ENCODE data around the gene MLXIPL.

MLXIPL gene

DNA sequence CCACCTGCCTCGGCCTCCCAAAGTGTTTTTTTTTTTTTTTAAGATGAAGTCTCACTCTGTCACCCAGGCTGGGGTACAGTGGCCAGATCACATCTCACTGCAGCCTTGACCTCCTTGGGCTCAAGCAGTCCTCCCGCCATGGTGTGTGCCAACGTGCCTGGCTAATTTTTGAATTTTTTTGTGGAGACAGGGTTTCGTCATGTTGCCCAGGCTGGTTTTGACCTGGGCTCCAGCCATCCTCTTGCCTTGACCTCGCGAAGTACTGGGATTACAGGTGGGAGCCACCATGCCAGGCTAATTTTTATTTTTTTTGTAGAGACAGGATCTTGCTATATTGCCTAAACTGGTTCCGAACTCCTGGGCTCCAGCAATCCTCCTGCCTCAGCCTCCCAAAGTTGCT, 9.0 kb upstream of the MLXIPL start:
- TF ChIP-seq, protein P1, sequence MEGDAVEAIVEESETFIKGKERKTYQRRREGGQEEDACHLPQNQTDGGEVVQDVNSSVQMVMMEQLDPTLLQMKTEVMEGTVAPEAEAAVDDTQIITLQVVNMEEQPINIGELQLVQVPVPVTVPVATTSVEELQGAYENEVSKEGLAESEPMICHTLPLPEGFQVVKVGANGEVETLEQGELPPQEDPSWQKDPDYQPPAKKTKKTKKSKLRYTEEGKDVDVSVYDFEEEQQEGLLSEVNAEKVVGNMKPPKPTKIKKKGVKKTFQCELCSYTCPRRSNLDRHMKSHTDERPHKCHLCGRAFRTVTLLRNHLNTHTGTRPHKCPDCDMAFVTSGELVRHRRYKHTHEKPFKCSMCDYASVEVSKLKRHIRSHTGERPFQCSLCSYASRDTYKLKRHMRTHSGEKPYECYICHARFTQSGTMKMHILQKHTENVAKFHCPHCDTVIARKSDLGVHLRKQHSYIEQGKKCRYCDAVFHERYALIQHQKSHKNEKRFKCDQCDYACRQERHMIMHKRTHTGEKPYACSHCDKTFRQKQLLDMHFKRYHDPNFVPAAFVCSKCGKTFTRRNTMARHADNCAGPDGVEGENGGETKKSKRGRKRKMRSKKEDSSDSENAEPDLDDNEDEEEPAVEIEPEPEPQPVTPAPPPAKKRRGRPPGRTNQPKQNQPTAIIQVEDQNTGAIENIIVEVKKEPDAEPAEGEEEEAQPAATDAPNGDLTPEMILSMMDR (conservative IDR thresholded peaks at IDR 0.05; ENCODE audit: low read depth): no peak
- ChIA-PET CTCF (no interaction called here), POLR2A (ENCODE audit: low non-redundant PET) (no interaction called here)
- no peak for DNase-seq (ENCODE audit: low spot score)
- no peak overlapping the region for H3K27ac ChIP-seq

DNA sequence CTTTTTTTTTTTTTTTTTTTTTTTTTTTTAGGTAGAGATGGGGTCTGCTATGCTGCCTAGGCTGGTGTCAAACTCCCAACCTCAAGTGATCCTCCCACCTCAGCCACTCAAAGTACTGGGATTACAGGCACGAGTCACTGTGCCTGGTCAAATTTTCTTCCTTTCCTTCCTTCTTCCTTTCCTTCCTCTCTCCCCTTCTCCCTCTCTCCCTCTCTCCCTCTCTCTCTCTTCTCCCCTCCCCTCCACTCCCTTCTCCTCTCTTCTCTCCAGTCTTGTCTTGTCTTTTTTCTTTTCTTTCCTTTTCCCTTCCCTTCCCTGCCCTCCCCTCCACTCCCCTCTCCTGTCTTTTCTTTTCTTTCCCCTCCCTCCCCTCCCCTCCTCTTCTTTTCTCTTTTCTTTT, 7.2 kb upstream of the MLXIPL start:
- CTCF ChIA-PET: interaction anchor here (1.0 kb wide), 1 partner anchor 94 kb away, joined by 3 read pairs; no protein-coding TSS in a partner anchor
- TF ChIP-seq, protein P1 (conservative IDR thresholded peaks at IDR 0.05; ENCODE audit: low read depth): no peak
- POLR2A ChIA-PET (ENCODE audit: low non-redundant PET): no interaction called here
- no peak for DNase-seq (ENCODE audit: low spot score)
- no peak overlapping the region for H3K27ac ChIP-seq

DNA sequence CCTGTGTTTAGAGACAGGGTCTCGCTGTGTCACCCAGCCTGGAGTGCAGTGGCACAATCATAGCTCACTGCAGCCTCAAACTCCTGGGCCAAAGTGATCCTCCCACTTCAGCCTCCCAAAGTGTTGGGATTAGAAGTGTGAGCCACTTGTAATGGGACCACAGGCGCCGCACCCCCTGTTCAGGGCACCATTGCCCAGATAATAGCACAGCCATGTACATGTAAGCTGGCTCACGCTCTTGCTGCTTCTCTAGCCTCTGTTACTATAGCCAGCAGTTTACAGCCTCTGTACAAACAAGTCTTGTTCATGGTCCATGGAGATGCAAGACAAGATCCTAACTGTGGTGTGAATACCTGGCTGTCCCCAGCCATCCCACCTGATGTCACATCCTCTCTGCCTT, 4.2 kb upstream of the MLXIPL start:
- TF ChIP-seq, protein P1 (conservative IDR thresholded peaks at IDR 0.05; ENCODE audit: low read depth): no peak
- H3K27ac ChIP-seq: no peak overlapping the region
- CTCF ChIA-PET: interaction anchor here (0.6 to 2.0 kb wide), 14 partner anchors 8 to 776 kb away, joined by 3 to 11 read pairs (median 3); partner anchors contain the start of gene VPS37D
- no peak for DNase-seq (ENCODE audit: low spot score)
- POLR2A ChIA-PET (ENCODE audit: low non-redundant PET): interaction anchor here (0.6 kb wide), 1 partner anchor 35 kb away, joined by 3 read pairs; no protein-coding TSS in a partner anchor

DNA sequence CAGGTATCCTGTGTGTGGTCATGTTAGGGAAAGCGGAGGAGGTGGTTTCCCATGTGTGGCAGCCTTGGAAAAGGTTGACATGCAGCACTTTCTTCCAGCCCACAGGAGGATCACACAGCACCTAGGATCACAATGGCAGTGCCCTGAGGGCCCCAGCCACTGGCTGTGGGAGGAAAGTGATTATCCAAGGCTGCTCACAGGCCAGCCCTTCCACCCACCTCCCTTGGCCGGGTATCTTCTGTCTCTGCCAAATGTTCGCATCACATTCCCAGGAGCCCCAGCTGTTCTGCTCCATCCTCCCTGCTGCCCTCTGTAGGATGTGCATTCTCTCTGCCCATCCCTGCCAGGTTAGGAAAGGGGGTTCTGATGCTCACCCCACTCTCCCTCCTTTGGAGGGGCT, 2.5 kb upstream of the MLXIPL start:
- CTCF ChIA-PET: interaction anchor here (0.6 to 1.2 kb wide), 4 partner anchors 13 to 58 kb away, joined by 3 to 5 read pairs (median 4); no protein-coding TSS in a partner anchor
- POLR2A ChIA-PET (ENCODE audit: low non-redundant PET): no interaction called here
- TF ChIP-seq, protein P1 (conservative IDR thresholded peaks at IDR 0.05; ENCODE audit: low read depth): no peak
- peak overlapping the region; percentile 53 for H3K27ac ChIP-seq
- no peak for DNase-seq (ENCODE audit: low spot score)

DNA sequence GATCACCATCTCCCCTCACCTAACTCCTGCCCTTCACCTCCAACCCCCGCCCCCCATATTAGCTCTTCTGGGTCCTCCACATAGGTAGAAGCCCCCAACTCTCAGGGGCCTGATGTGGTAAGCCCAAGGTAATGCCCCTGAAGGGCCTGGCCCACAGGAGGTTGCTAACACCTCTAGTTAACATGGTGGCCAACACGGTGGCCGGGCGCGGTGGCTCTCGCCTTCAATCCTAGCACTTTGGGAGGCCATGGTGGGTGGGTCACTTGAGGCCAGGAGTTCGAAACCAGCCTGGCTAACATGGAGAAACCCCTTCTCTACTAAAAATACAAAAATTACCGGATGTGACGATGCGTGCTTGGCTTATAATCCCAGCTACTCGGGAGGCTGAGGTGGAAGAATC, 954 bp upstream of the MLXIPL start:
- ChIA-PET POLR2A (ENCODE audit: low non-redundant PET) (no interaction called here), CTCF (interaction anchor here (1.2 to 1.3 kb wide), 2 partner anchors 11 to 18 kb away, joined by 4 to 5 read pairs; no protein-coding TSS in a partner anchor)
- TF ChIP-seq, protein P1 (conservative IDR thresholded peaks at IDR 0.05; ENCODE audit: low read depth): no peak
- no peak for DNase-seq (ENCODE audit: low spot score)
- H3K27ac ChIP-seq: no peak overlapping the region

DNA sequence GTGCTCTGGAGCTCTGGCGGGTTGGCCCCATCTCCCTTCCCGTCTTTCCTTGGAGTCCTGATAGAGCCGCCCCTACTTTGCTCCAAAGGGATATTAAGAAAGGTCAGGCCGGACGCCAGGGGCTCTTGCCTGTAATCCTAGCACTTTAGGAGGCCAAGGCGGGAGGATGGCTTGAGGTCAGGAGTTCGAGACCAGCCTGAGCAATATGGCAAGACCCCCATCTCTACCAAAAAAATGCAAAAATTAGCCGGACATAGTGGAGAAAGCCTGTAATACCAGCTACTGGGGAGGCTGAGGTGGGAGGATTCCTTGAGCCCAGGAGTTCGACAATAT, 313 bp upstream of the MLXIPL start:
- ChIA-PET CTCF (interaction anchor here (0.7 to 1.3 kb wide), 3 partner anchors 17 to 110 kb away, joined by 3 to 5 read pairs (median 5); no protein-coding TSS in a partner anchor), POLR2A (ENCODE audit: low non-redundant PET) (no interaction called here)

More for the DNA sequence above, 313 bp upstream of the MLXIPL start:
- TF ChIP-seq, protein P1 (conservative IDR thresholded peaks at IDR 0.05; ENCODE audit: low read depth): no peak
- no peak overlapping the region for H3K27ac ChIP-seq
- no peak for DNase-seq (ENCODE audit: low spot score)
